Renal cortex interstitium (tissue), 11 donors: ENCODE measurements around the gene ZNF407. TPM values are rescaled to one million over a fixed set of nuclear protein-coding genes. Genes with fewer than 3 reads are reported as not detected.

Experiments used
- DNase-seq, 11 donors: peaks; one replicate each; pipeline ENCODE4 v3.0.0-alpha.2; 2013; ENCODE audit warnings: low read depth in 9 of 11, low spot score in 4 of 11; ENCODE audit errors: extremely low read depth in 1 of 11
- polyA plus RNA-seq, 3 donors: library from polyadenylated mRNA; unstranded; fragments of 120-200 nt; gene quantifications; one replicate each; pipeline ENCODE4 v1.2.1, GENCODE V29; 2013; ENCODE audit not compliant: insufficient read length in 3 of 3

The ZNF407 gene
- polyA plus RNA-seq, 3 donors, result 10.0 to 10.1 (median 10.1) TPM

DNA sequence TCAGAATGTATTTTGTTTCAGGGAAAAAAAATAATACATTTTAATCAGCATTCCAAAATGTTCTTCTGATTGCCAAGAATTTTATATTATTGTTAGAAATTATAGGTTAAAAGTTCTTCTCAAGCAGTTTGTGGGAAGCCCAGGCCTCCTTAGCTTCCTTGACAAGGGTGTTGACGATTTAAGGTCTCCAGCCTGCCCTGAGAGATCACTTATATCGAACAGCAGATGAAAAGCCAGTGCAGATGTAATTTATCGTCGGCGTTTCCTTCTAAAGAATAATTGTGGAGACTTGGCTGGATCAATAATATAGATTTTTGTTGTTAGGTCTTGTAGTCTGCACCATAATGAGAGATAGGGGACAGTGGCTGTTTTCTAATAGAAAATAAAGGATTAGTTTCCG lies 280.6 kb downstream of the ZNF407 start:
- DNase-seq, result no peak

DNA sequence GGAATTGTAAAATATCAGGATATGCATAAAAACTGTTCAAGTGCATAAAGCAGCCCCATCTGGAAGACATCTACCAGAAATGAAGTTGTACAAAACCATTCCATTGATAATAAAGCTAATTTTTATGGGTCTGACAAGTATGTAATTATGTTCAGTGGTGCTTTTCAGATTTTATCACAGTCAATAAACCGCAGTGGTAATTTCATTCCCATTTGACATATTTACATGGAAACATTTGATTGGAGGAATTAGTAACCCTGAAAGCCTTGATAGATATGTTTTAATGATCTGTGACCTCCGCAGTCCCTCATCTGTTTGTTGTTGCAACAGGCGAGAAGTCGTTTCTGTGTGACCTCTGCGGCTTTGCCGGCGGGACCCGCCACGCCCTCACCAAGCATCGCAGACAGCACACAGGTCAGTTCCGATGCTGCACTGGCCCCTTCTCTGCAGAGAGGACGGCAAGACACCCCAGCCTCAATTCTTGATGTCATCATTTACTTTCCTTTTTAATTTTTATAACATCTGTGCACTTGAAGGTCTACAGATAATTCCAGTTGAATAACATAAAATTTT lies 283.1 kb downstream of the ZNF407 start:
- no peak for DNase-seq

DNA sequence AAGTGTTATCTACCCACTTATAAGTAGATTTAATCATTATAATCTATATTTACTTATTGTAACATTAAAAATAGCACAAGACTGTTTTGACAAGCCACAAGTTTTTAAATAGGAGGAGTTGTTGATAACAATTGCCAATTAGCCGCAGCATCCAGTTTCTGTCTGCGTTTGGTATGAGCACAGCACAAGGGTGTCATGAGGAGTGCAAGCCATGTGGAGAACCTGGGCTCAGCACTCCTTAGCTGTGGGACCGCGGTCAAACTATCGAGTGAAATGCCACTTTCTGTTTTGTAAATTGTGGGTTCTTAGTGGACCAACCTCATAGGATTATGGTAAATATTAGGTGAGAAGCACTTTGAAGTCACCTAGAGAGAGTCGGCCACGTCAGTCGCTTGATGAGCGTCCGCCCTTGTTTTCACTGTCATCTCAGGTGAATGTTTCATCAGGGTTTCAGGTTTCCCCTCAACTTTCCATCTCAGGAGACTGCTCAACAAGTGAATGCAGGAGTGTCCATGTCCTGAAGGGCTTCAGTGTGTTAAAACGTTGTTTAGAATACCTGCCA lies 294.5 kb downstream of the ZNF407 start:
- no peak for DNase-seq

DNA sequence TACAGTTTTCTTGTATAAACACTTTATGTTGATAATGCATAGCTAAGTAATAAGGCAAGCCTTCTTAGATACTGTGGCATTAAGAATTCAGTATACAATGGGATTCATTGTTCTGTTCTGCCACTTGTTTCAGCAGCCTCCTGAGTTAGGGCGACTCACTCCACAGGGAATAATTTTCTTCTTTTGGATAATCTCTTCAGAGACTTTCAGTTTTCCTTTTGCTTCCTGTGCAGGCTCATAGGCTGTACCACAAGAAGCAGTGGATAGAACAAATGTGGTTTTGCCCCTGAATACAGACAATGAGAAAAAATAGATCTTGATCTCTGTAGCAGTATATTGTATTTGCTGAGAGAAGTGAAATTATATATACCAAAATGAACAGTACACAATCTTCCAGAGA lies 298.0 kb downstream of the ZNF407 start:
- no peak for DNase-seq

DNA sequence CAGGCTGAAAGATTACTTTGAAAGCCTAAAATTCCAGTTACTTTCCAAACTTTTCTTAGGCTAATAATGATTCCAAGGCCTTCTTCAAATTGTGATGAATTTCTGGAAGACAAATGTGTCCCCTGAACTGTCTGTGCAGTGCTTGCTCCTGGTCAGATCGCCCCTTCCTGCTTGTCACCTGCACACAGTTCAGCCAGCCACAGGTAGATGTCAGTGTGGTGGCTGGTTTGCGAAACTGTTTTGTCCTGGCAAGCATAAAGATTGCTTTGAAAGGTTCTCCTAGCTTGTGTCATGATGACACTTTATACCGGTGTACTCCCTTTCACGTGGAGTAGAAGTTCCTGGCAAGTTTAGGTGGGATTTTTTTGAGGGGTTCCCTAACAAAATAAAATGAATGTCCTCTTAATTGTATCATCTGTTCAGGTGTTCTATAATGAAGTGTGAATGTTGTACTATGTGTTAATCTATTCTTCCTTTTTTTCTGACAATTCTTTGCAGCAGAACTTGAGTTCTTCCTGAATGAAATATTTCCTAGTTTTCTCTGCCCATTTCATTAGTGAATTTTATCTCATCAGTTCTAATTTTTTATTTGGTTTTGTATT lies 298.8 kb downstream of the ZNF407 start:
- peak in 9 of 11 donors; percentile 15 to 47 (median 30) for DNase-seq

DNA sequence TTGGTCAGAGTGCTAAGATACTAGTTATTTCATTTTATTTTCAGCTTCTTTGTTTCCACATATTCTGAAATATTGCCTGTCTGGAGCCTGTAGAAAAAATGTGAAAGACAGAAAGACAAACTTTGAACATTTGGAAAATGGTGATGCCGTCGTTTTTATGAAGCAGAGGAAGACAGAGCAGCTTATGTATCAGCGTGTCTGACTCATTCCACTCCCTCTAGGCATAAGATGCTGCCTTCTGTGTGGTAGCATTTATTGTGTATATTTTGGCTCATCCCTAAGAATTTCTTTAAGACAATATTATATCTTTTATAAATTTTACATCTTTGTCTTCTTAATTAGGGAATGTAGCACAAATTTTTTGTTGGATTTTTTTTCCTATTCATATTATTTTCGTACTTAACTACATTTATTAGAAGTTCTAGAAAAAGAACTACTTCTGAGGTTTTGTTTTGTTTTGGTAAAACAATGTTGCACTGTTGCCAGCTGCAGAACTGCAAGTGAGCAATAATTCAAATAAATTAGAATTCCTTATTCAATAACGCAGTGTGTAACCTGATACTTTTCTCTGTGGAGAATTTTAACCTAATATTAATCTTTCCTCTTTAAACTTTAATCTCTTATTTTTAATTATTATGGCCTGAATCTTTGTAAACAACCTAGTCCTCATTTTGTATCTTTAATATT lies 300.4 kb downstream of the ZNF407 start:
- no peak for DNase-seq

DNA sequence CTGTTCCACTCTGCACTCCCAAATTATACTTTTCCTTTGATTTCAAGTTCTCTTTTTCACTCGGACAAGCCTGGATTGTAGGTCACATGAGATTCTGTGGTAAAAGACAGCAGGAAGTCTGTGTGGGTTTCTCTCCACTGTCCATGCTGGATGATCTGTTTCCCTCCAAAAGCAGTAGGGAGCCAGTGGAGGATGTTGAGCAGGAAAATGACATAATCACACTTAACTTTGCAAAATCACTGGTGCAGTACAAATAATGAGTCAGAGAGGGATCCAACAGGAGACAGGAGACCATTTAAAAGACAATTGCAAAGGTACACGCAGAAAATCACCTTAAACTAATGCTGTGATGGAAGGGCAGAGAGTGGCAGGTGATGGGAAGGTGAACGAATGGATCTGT lies 301.3 kb downstream of the ZNF407 start:
- DNase-seq, result no peak

DNA sequence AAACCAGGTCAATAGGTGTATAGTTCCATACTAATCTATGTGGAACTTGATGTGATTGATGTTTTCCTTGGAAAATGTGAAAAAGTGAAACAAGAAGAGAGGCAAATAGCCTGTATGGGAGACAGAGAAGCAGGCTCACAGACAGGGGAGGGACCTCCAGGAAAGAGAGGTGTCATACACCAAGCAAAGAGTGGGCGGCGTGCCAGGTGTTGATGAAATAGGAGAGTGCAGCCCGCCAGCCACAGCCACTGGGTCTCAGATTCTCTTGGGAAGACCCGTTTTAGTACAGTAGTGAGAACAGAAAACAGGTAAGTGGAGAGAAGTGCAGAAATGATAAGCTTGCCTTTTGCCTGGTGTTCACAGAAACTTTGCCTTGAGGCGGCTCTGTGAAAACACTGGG lies 301.9 kb downstream of the ZNF407 start:
- peak in 4 of 11 donors; percentile 12 to 26 (median 24) for DNase-seq

DNA sequence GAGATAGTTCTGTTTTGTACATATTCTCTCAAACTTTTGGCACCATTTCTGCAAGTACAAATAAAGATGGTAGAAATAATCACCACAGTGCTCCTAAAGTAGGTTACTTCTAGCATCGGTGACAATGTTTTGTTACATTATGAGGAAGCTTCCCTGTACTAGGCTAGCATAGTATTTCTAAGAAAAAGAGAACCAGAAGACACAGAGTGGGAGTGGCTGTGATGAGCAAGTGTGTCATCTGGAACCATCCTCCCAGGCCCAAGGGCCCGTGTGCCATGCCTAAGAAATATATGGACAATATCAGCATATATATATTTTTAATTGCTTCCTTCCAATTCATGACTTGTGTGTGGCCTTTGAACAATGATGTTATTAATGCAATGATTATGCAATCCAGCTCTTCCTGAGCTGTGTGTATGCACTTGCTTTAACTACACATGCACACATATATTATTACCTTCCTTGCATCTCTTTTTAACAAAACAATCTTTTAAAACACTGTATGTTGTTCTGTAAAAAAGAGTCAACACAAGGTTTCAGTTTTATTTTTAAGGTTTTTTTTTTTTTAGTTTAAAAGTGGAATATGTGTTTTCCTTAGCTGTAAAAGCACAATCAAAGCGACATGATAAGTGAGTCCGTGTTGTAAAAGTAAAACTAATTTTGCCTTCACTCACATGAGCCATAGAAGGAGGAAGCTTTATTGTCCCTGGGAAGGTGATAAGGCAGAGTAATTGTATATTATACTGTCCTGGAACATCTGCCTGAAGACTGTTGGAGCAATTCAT lies 303.9 kb downstream of the ZNF407 start:
- DNase-seq, result no peak

DNA sequence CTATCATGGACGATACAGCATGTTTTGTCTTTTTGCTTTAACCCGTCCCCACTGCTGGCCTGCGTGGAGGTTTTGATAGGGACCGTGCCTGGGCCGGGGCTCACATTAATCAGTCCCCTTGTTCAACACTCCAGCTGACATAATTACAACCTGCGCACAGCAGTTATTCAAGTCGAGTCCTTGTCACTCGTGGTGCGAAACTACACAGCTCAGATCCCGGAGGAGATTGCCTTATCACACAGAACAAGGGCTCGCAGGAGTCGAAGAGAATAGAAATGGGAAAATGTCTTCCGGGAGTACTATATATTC lies 304.4 kb downstream of the ZNF407 start:
- DNase-seq, result no peak

DNA sequence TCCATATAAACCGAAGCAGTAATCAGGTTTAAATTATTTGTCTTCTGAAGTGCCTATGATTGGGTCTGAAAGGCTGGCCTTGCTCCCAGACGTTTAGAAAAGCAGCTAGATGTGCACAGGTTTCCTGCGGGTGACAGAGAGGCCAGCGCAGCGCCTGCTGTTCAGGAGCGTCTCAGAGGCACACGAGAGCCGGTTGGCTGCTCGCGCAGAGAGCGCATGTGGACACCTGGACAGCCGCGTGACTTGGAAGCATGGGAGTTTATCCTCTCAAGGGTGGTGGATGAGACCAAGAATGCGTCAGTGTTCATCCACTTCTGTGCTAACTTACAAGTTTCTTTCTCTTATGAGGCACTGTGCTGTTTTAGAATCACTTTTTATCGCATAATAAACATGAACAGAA lies 307.6 kb downstream of the ZNF407 start:
- no peak for DNase-seq

DNA sequence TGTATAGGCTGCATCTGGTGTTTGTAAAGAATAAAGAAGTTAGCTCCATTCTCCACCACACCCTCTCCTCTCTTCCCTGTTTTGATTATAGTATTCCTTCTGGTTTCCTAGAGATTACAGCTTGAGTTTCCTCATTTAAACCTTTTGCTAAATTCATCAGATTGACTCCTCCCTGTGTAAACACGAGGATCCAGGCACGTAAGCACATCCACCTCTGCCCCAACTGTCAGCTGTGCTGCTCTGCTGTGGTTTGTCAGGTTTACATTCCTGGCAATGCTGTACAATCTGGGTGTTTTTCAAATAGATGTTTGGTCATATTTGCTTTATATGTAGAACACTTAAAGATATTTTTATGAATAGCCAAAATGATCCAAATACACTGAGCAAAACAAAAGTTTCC lies 308.5 kb downstream of the ZNF407 start:
- DNase-seq, result no peak

DNA sequence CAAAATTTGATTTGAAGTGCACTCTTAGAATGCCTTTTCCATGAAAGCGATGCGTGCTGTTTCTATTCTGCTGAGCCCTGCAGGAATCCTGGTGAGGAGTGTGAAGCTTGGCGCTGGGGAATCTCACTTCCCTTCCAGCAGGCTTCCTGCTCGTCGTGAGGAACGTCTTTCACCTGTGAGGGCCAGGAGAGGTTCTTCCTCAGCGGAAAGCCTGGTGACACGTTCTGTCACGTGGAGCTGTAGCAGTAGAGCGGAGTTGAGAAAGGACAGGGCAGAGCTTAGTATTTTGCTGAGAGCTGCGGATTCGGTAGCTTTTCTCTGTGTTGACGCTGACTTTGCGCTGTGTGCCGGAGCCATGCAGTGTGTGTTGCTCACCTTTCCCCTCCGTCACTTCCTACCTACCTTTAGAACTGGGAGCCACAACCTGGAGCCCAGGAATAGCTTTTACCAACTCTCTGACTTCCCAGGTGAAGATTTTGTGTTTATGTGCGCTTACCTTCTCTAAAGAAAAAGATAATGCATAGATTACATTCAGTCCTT lies 316.5 kb downstream of the ZNF407 start:
- no peak for DNase-seq

DNA sequence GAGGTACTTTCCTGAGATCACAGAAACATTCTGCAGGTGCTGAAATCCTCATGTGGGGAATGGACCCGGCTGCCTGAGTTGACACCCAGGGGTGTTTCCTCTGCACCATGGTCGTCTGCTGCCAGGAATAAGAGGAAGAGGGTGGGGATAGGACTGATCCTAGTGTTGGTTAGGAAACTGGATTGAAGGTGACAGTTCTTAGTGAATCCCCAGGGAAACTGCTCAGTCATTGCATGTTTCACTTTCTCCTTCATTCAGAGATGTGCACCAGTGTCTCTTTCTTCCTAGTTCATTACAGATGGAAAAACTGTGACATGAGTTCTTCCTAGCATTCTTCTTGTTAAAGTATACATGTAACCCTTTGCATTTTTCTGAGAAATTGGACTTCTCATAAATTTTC lies 317.0 kb downstream of the ZNF407 start:
- no peak for DNase-seq

DNA sequence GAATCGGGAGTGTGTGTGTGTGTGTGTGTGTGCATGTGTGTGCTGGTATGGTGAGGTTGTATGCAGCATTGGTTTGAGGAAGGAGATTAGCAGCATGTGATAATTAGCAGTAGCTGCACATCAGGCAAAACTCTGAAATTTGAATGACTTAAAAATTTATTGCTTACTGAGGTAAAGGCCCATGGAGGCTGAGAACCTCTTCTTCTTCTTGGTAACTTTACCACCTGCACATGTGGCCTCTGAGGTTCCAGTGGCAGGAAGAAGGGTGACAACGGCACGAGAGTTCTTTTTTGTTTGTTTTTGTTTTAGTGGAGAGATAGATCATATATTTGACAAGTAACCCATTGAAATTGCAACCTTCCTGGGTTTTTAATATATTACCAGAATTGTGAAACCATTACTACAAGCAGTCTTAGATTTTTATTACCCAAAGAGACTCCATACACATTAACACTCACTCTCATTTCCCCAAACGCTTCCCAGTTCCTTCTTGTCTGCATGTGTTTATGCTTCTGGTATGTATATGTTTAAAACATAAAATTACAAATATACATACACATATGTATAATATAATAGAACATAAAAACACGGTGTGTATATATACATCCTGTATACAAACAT lies 319.2 kb downstream of the ZNF407 start:
- no peak for DNase-seq

DNA sequence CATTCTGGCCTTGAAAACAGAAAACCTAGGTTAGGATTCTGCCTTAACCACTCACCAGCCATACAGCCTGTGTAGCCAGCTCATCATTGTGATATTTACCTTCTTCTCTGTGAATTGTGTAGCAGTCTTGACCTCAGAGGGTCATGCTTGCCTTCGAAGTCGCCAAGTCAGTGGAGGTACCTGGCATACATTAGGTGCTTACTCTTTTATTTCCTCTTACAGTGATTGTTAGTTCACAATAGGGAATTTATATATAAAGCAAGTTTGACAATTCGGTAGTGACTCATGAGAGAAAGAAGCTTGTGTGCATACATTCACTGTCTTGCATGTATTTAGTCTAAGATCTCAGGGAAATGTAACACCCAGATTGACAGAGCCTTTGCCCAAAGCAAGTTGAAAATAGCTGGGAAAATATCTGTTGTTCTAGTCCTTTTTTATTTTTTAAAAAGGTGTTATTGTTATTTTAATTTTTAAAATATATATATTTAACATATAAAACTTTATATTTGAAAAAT lies 320.7 kb downstream of the ZNF407 start:
- DNase-seq, result no peak

DNA sequence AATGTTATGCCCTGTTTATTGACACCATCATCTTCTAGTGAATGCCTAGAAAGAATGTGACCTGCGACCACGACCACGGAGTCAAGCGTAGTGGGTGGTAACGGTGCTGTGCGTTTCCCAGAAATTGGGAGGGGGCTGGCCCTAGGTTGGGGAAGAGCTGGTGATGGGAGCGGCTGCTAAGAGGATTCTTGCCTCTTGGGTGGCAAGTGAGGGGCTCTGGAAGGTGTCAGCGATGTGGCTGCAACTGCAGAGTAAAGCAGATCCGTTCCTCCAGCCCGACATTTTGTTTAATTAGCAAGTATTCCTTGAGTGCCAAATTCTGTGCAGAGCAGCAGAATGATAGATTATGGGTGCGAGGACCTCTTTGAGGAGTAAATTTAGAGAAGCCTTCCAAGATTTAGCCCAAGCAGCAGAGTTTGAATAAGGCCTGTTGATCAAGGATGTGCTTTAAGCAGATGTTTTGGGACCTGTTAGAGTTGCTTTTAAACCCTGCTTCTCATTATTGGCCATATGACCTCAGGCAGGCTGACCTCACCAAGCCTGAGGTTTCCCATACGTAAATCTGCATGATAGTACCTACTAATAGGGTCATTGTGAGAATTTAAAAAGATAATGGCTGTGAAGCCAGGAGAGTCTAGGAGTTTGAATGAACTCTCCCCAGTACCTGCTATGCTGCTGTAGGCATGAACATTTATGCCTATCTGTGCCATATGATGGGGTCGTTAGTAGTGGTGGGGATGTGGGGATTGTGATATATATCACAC lies 323.6 kb downstream of the ZNF407 start:
- no peak for DNase-seq

DNA sequence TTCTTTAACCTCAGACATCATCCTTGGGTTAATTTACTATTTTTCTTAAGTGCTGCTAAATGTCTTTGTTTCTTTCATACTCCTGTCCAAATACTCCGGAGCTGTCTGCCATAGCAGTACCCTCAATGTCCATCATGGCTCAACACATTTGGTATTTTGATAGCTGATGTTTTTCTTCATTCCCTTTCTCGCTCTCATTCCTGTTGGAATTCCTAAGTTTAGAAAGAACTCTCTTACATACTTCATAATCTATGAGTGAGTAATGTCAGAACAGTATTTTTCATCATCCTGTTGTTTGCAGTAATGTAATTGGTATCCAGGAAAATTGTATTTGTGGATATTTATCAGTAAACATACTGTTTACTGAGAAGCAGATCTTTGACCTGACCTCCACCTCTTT lies 328.4 kb downstream of the ZNF407 start:
- no peak for DNase-seq
